ENCODE data around the gene CSK.

The CSK gene

GRCh38 chr15:74788042-74788682 lies 6.3 kb downstream of the CSK start:
- no peak for DNase-seq

GRCh38 chr15:74788683-74789151 lies 6.8 kb downstream of the CSK start:
- DNase-seq, result no peak

- DNase-seq, result no peak
Measured at GRCh38 chr15:74789171-74789631, 7.3 kb downstream of the CSK start.

- DNase-seq, result no peak
Measured at GRCh38 chr15:74789741-74790079, 7.8 kb downstream of the CSK start.

- DNase-seq, result peak; percentile 94
Measured at GRCh38 chr15:74790080-74790916, 8.4 kb downstream of the CSK start.

GRCh38 chr15:74791007-74791406 lies 9.1 kb downstream of the CSK start:
- DNase-seq, result no peak

GRCh38 chr15:74791667-74792066 lies 9.8 kb downstream of the CSK start:
- no peak for DNase-seq

GRCh38 chr15:74792227-74793016 lies 10.5 kb downstream of the CSK start:
- no peak for DNase-seq

GRCh38 chr15:74793135-74794028 lies 11.5 kb downstream of the CSK start:
- DNase-seq, result no peak

- no peak for DNase-seq
Measured at GRCh38 chr15:74794248-74794969, 12.5 kb downstream of the CSK start.

- no peak for DNase-seq
Measured at GRCh38 chr15:74794970-74795349, 13.1 kb downstream of the CSK start.

- DNase-seq, result no peak
Measured at GRCh38 chr15:74795966-74796625, 14.2 kb downstream of the CSK start.

GRCh38 chr15:74798388-74799254 lies 16.7 kb downstream of the CSK start:
- no peak for DNase-seq

- no peak for DNase-seq
Measured at GRCh38 chr15:74799255-74799855, 17.5 kb downstream of the CSK start.

GRCh38 chr15:74799856-74800558 lies 18.1 kb downstream of the CSK start:
- DNase-seq, result peak; percentile 75

- no peak for DNase-seq
Measured at GRCh38 chr15:74800559-74801094, 18.7 kb downstream of the CSK start.

GRCh38 chr15:74801311-74801997 lies 19.6 kb downstream of the CSK start:
- DNase-seq, result no peak

GRCh38 chr15:74802290-74802689 lies 20.4 kb downstream of the CSK start:
- DNase-seq, result no peak
